Stimulated activated naive CD8-positive, alpha-beta T cell treated with anti-CD3 and anti-CD28 coated beads, Interleukin-15, Interleukin-2, amounts not matched to agents 100 U/mL and 50 U/mL, for 24 hours (primary cell): ENCODE data around the gene MOB3B.

ENCODE experiments used
- ATAC-seq: fragments of 150-1000 bp; cut with Tn5 transposase; one replicate; pipeline ENCODE4 v1.10.0; 2021
- DNase-seq: peaks from one replicate; pipeline ENCODE4 v3.0.0; 2021

MOB3B gene

GRCh38 chr9:27529316-27530278, at the start of gene MOB3B:
MOB3B (minus strand) TSS chr9:27529814; CDS start chr9:27455550, 74,264 bp downstream.
- DNase-seq (peak; percentile 89), ATAC-seq (peak; percentile 85)

GRCh38 chr9:27573634-27574590, 44.3 kb upstream of the MOB3B start:
- DNase-seq: peak; percentile 93
- ATAC-seq: peak; percentile 85

- ATAC-seq (peak; percentile 73), DNase-seq (peak; percentile 86)
These were observed 43.5 kb upstream of the MOB3B start, which contains the start of gene C9orf72 for GRCh38 chr9:27572918-27573633. C9orf72 (minus strand) TSS chr9:27573481; CDS start chr9:27567120, 6,361 bp downstream.

- DNase-seq: peak; percentile 57
- peak; percentile 60 for ATAC-seq
These were observed 42.9 kb upstream of the MOB3B start for GRCh38 chr9:27572566-27572917.

- ATAC-seq (no peak), DNase-seq (no peak)
These were observed 42.4 kb upstream of the MOB3B start for GRCh38 chr9:27572061-27572460.

GRCh38 chr9:27571011-27571410, 41.4 kb upstream of the MOB3B start:
- ATAC-seq: no peak
- DNase-seq: no peak

- ATAC-seq (no peak), DNase-seq (no peak)
These were observed 39.8 kb upstream of the MOB3B start for GRCh38 chr9:27569406-27569805.

- ATAC-seq: no peak
- DNase-seq: no peak
These were observed 36.5 kb upstream of the MOB3B start for GRCh38 chr9:27566118-27566517.

GRCh38 chr9:27565696-27566095, 36.1 kb upstream of the MOB3B start:
- DNase-seq (no peak), ATAC-seq (no peak)

GRCh38 chr9:27564670-27565069, 35.1 kb upstream of the MOB3B start:
- ATAC-seq: no peak
- no peak for DNase-seq

GRCh38 chr9:27563738-27564430, 34.3 kb upstream of the MOB3B start:
- no peak for ATAC-seq
- DNase-seq: no peak

- no peak for ATAC-seq
These were observed 32.1 kb upstream of the MOB3B start for GRCh38 chr9:27561685-27562084.

GRCh38 chr9:27560457-27560856, 30.8 kb upstream of the MOB3B start:
- DNase-seq (no peak), ATAC-seq (no peak)

More at GRCh38 chr9:27561685-27562084, 32.1 kb upstream of the MOB3B start:
- no peak for DNase-seq

GRCh38 chr9:27558307-27558706, 28.7 kb upstream of the MOB3B start:
- DNase-seq (no peak), ATAC-seq (no peak)

- ATAC-seq (no peak), DNase-seq (no peak)
These were observed 26.9 kb upstream of the MOB3B start for GRCh38 chr9:27556470-27556869.

- no peak for ATAC-seq
- DNase-seq: no peak
These were observed 25.1 kb upstream of the MOB3B start for GRCh38 chr9:27554712-27555111.

- no peak for DNase-seq
These were observed 19.7 kb upstream of the MOB3B start for GRCh38 chr9:27549196-27549755.

GRCh38 chr9:27548055-27548741, 18.6 kb upstream of the MOB3B start:
- ATAC-seq (no peak), DNase-seq (no peak)

More at GRCh38 chr9:27549196-27549755, 19.7 kb upstream of the MOB3B start:
- no peak for ATAC-seq

- no peak for DNase-seq
- no peak for ATAC-seq
These were observed 15.9 kb upstream of the MOB3B start for GRCh38 chr9:27545471-27545870.

- no peak for ATAC-seq
- DNase-seq: no peak
These were observed 12.9 kb upstream of the MOB3B start for GRCh38 chr9:27542508-27542907.
